Measurements from ENCODE around the gene LLGL1.

The LLGL1 gene

GRCh38 chr17:18225642-18226283, 328 bp downstream of the LLGL1 start:
- Histone ChIP-seq H4K91ac (ENCODE audit: low read depth, low read length, poor library complexity) (no peak overlapping the region), H3K23ac (ENCODE audit: low read depth, low read length, poor library complexity) (peak overlapping the region; percentile 0), H2AFZ (ENCODE audit: low read length) (peak overlapping the region; percentile 59), H3K4me2 (ENCODE audit: insufficient read depth, low read length, poor library complexity, severe bottlenecking) (peak overlapping the region; percentile 97), H2BK12ac (ENCODE audit: low read length) (peak overlapping the region; percentile 64), H3K27me3 (ENCODE audit: control insufficient read depth in 3 of 3, insufficient read depth in 3 of 3, low read depth in 1 of 3, low read length in 3 of 3) (no peaks in the 10 kb centered on the region), H2BK15ac (ENCODE audit: low read length) (peak overlapping the region; percentile 0), H3K79me1 (ENCODE audit: low read depth, low read length) (peaks cover 29% of the 10 kb centered on the region), H3K4ac (ENCODE audit: low read length) (no peak overlapping the region), H3K14ac (ENCODE audit: low read length) (peak overlapping the region; percentile 84), H2BK120ac (ENCODE audit: low read depth, low read length) (no peak overlapping the region), H3K9ac (ENCODE audit: low read depth, low read length, poor library complexity) (peak overlapping the region; percentile 95), H3K18ac (ENCODE audit: low read length) (peak overlapping the region; percentile 93), H3K4me1 (ENCODE audit: control insufficient read depth in 2 of 2, insufficient read depth in 1 of 2, low read depth in 1 of 2, low read length in 2 of 2) (peaks cover 40 to 42% of the 10 kb centered on the region in 2 donors), H3K9me3 (replicated peaks in 1 of 2; ENCODE audit: control insufficient read depth in 2 of 2, insufficient read depth in 1 of 2, low read depth in 1 of 2, low read length in 2 of 2) (no peaks in the 10 kb centered on the region), H2BK5ac (ENCODE audit: low read length) (peak overlapping the region; percentile 100), H2AK5ac (ENCODE audit: low read depth, low read length) (no peak overlapping the region), H3K36me3 (replicated peaks in 1 of 2; ENCODE audit: control insufficient read depth in 2 of 2, insufficient read depth in 2 of 2, low read length in 2 of 2) (peaks cover 0 to 2% of the 10 kb centered on the region in 2 donors), H4K8ac (ENCODE audit: low read depth, low read length) (no peak overlapping the region), H3K4me3 (ENCODE audit: low read length in 2 of 2) (peak overlapping the region; percentile 80 to 88), H3K27ac (replicated peaks; ENCODE audit: low read length) (peak overlapping the region; percentile 71)
- WGBS, 2 donors (ENCODE audit: extremely low coverage in 2 of 2, insufficient read length in 2 of 2, insufficient replicate concordance in 1 of 2), result no CpG with 5 or more reads among the region's 57 CpGs
- no peak for DNase-seq (ENCODE audit: low spot score)

GRCh38 chr17:18226284-18226945, 980 bp downstream of the LLGL1 start:
- H3K4ac ChIP-seq (ENCODE audit: low read length), result no peak overlapping the region
- H3K9ac ChIP-seq (ENCODE audit: low read depth, low read length, poor library complexity), result peak overlapping the region; percentile 95
- DNase-seq (ENCODE audit: low spot score), result no peak
- peaks cover 46% of the 10 kb centered on the region in 2 donors for H3K4me1 ChIP-seq (ENCODE audit: control insufficient read depth in 2 of 2, insufficient read depth in 1 of 2, low read depth in 1 of 2, low read length in 2 of 2)
- H2AFZ ChIP-seq (ENCODE audit: low read length), result peak overlapping the region; percentile 59
- peak overlapping the region; percentile 57 for H3K14ac ChIP-seq (ENCODE audit: low read length)
- peak overlapping the region; percentile 92 for H2AK5ac ChIP-seq (ENCODE audit: low read depth, low read length)
- H3K23ac ChIP-seq (ENCODE audit: low read depth, low read length, poor library complexity), result peak overlapping the region; percentile 58
- no peak overlapping the region for H2BK120ac ChIP-seq (ENCODE audit: low read depth, low read length)
- no CpG with 5 or more reads among the region's 16 CpGs for WGBS, 2 donors (ENCODE audit: extremely low coverage in 2 of 2, insufficient read length in 2 of 2, insufficient replicate concordance in 1 of 2)
- H2BK5ac ChIP-seq (ENCODE audit: low read length), result peak overlapping the region; percentile 100
- peak overlapping the region; percentile 80 to 88 for H3K4me3 ChIP-seq (ENCODE audit: low read length in 2 of 2)
- no peak overlapping the region for H2BK12ac ChIP-seq (ENCODE audit: low read length)
- H3K18ac ChIP-seq (ENCODE audit: low read length), result peak overlapping the region; percentile 93
- H3K4me2 ChIP-seq (ENCODE audit: insufficient read depth, low read length, poor library complexity, severe bottlenecking), result peak overlapping the region; percentile 97
- H3K27ac ChIP-seq (replicated peaks; ENCODE audit: low read length), result peak overlapping the region; percentile 71
- H4K91ac ChIP-seq (ENCODE audit: low read depth, low read length, poor library complexity), result no peak overlapping the region
- H2BK15ac ChIP-seq (ENCODE audit: low read length), result peak overlapping the region; percentile 0
- H3K36me3 ChIP-seq (replicated peaks in 1 of 2; ENCODE audit: control insufficient read depth in 2 of 2, insufficient read depth in 2 of 2, low read length in 2 of 2), result peaks cover 0 to 2% of the 10 kb centered on the region in 2 donors
- no peaks in the 10 kb centered on the region for H3K27me3 ChIP-seq (ENCODE audit: control insufficient read depth in 3 of 3, insufficient read depth in 3 of 3, low read depth in 1 of 3, low read length in 3 of 3)
- no peaks in the 10 kb centered on the region for H3K9me3 ChIP-seq (replicated peaks in 1 of 2; ENCODE audit: control insufficient read depth in 2 of 2, insufficient read depth in 1 of 2, low read depth in 1 of 2, low read length in 2 of 2)
- peaks cover 30% of the 10 kb centered on the region for H3K79me1 ChIP-seq (ENCODE audit: low read depth, low read length)
- H4K8ac ChIP-seq (ENCODE audit: low read depth, low read length), result no peak overlapping the region

- Histone ChIP-seq H2BK15ac (ENCODE audit: low read length) (no peak overlapping the region), H2AK5ac (ENCODE audit: low read depth, low read length) (no peak overlapping the region), H3K27me3 (ENCODE audit: control insufficient read depth in 3 of 3, insufficient read depth in 3 of 3, low read depth in 1 of 3, low read length in 3 of 3) (no peaks in the 10 kb centered on the region), H3K36me3 (replicated peaks in 1 of 2; ENCODE audit: control insufficient read depth in 2 of 2, insufficient read depth in 2 of 2, low read length in 2 of 2) (peaks cover 5 to 9% of the 10 kb centered on the region in 2 donors), H3K4me1 (ENCODE audit: control insufficient read depth in 2 of 2, insufficient read depth in 1 of 2, low read depth in 1 of 2, low read length in 2 of 2) (peaks cover 53 to 56% of the 10 kb centered on the region in 2 donors), H3K23ac (ENCODE audit: low read depth, low read length, poor library complexity) (no peak overlapping the region), H3K9me3 (replicated peaks in 1 of 2; ENCODE audit: control insufficient read depth in 2 of 2, insufficient read depth in 1 of 2, low read depth in 1 of 2, low read length in 2 of 2) (no peaks in the 10 kb centered on the region), H4K91ac (ENCODE audit: low read depth, low read length, poor library complexity) (no peak overlapping the region), H2BK12ac (ENCODE audit: low read length) (no peak overlapping the region), H2BK120ac (ENCODE audit: low read depth, low read length) (no peak overlapping the region), H3K4me3 (ENCODE audit: low read length in 2 of 2) (peak overlapping the region in 1 of 2 donors; percentile 43), H4K8ac (ENCODE audit: low read depth, low read length) (no peak overlapping the region), H3K9ac (ENCODE audit: low read depth, low read length, poor library complexity) (no peak overlapping the region), H3K4ac (ENCODE audit: low read length) (no peak overlapping the region), H2BK5ac (ENCODE audit: low read length) (no peak overlapping the region), H2AFZ (ENCODE audit: low read length) (no peak overlapping the region), H3K4me2 (ENCODE audit: insufficient read depth, low read length, poor library complexity, severe bottlenecking) (no peak overlapping the region), H3K79me1 (ENCODE audit: low read depth, low read length) (peaks cover 37% of the 10 kb centered on the region), H3K14ac (ENCODE audit: low read length) (no peak overlapping the region), H3K18ac (ENCODE audit: low read length) (no peak overlapping the region), H3K27ac (replicated peaks; ENCODE audit: low read length) (no peak overlapping the region)
- DNase-seq (ENCODE audit: low spot score), result no peak
- WGBS, 2 donors (ENCODE audit: extremely low coverage in 2 of 2, insufficient read length in 2 of 2, insufficient replicate concordance in 1 of 2), result no CpG with 5 or more reads among the region's 5 CpGs
Measured at GRCh38 chr17:18227635-18228034, 2.2 kb downstream of the LLGL1 start.

- Histone ChIP-seq H3K27me3 (ENCODE audit: control insufficient read depth in 3 of 3, insufficient read depth in 3 of 3, low read depth in 1 of 3, low read length in 3 of 3) (no peaks in the 10 kb centered on the region), H3K36me3 (replicated peaks in 1 of 2; ENCODE audit: control insufficient read depth in 2 of 2, insufficient read depth in 2 of 2, low read length in 2 of 2) (peaks cover 11 to 15% of the 10 kb centered on the region in 2 donors), H3K4ac (ENCODE audit: low read length) (no peak overlapping the region), H2AFZ (ENCODE audit: low read length) (no peak overlapping the region), H2AK5ac (ENCODE audit: low read depth, low read length) (peak overlapping the region; percentile 32), H4K91ac (ENCODE audit: low read depth, low read length, poor library complexity) (no peak overlapping the region), H3K4me2 (ENCODE audit: insufficient read depth, low read length, poor library complexity, severe bottlenecking) (no peak overlapping the region), H3K4me3 (ENCODE audit: low read length in 2 of 2) (no peak overlapping the region), H2BK120ac (ENCODE audit: low read depth, low read length) (peak overlapping the region; percentile 35), H2BK15ac (ENCODE audit: low read length) (no peak overlapping the region), H3K23ac (ENCODE audit: low read depth, low read length, poor library complexity) (peak overlapping the region; percentile 59), H4K8ac (ENCODE audit: low read depth, low read length) (no peak overlapping the region), H3K4me1 (ENCODE audit: control insufficient read depth in 2 of 2, insufficient read depth in 1 of 2, low read depth in 1 of 2, low read length in 2 of 2) (peaks cover 53 to 56% of the 10 kb centered on the region in 2 donors), H3K79me1 (ENCODE audit: low read depth, low read length) (peaks cover 41% of the 10 kb centered on the region), H3K27ac (replicated peaks; ENCODE audit: low read length) (no peak overlapping the region), H2BK12ac (ENCODE audit: low read length) (no peak overlapping the region), H3K9ac (ENCODE audit: low read depth, low read length, poor library complexity) (no peak overlapping the region), H3K9me3 (replicated peaks in 1 of 2; ENCODE audit: control insufficient read depth in 2 of 2, insufficient read depth in 1 of 2, low read depth in 1 of 2, low read length in 2 of 2) (no peaks in the 10 kb centered on the region), H2BK5ac (ENCODE audit: low read length) (peak overlapping the region; percentile 39), H3K18ac (ENCODE audit: low read length) (peak overlapping the region; percentile 36), H3K14ac (ENCODE audit: low read length) (no peak overlapping the region)
- WGBS, 2 donors (ENCODE audit: extremely low coverage in 2 of 2, insufficient read length in 2 of 2, insufficient replicate concordance in 1 of 2), result no CpG with 5 or more reads among the region's 10 CpGs
- DNase-seq (ENCODE audit: low spot score), result no peak
Measured at GRCh38 chr17:18228176-18228682, 2.8 kb downstream of the LLGL1 start.
